Activated CD4-positive, CD25-positive, alpha-beta regulatory T cell (primary cell): ENCODE data around the gene KDM6A.
"Not testable (repeated sequence)": the region's sequence is repeated elsewhere in the genome, so short reads cannot be mapped to it uniquely, and the experiment has no call there.

Experiments used
- DNase-seq, 4 experiments: peaks; one replicate each; lab custom pipeline; 2025; lab: John Stamatoyannopoulos, UW

KDM6A gene

DNA sequence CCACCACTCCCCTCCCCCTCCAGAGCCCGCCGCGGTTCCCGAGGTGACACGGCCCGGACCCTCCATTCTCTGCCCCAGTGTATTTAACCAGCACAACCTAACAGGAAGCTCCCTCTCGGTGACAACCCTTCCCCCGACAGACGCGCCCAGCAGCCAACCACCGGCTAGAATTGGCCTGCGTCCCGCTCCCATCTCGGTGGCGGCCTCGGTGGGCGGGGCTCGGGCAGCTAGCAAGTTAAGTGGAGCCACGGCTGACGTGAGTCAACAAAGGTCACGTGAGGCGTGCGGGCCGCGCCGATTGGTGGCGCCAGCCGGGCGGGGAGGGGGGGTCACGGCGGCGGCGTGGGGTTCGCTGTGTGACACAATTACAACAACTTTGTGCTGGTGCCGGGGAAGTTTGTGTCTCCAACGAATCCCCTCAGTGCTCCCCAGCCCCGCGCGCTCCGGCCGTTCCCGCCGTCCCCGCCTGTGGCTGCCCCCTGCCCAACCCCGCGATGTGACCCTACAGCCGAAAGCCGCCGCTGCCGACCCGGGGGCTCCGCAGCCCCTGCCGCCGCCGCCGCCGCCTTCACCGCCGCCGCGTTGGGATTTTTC is at the start of gene KDM6A:
KDM6A (plus strand) TSS at position 368 of the 594 bp plus-strand sequence. CDS start 364 bp downstream, outside the sequence.
- peak; percentile 81 to 93 (median 88) for DNase-seq

DNA sequence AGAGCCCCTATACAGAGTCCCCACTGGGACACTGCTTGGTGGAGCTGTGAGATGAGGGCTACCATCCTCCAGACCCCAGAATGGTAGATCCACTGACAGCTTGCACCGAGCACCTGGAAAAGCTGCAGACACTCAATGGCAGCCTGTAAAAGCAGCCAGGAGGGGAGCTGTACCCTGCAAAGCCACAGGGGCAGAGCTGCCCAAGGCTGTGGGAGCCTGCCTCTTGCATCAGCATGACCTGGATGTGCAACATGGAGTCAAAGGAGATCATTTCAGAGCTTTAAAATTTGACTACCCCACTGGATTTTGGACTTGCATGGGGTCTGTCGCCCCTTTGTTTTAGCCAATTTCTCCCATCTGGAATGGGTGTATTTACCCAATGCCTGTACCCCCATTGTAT is 49.8 kb upstream of the KDM6A start:
- not testable (repeated sequence) for DNase-seq

DNA sequence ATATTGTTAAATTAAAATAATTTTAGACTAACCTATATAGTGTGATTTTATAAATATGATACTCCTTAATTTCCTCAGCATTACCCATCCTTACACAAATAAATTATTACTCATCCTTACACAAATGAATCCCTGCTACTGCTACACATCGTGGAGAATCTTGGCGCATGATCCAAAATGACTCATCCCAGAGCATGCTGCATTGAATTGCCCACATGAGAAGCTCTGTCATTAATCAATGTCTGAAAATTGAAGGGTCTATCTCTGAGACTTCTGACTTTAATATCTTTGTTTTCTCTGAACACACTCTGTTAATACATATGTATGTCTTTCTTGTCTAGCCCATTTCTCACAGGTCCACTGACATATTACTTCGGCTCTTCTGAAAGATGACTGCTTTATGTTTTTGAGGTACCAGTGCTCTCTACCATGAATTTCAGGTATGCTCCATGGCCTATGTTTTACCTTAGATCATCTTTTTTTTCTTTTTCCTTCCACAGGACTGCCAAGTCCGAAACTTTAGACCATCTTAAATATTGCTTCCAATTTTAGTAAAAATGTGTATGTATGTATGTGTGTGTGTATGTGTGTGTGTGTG is 44.9 kb upstream of the KDM6A start:
- no peak for DNase-seq

DNA sequence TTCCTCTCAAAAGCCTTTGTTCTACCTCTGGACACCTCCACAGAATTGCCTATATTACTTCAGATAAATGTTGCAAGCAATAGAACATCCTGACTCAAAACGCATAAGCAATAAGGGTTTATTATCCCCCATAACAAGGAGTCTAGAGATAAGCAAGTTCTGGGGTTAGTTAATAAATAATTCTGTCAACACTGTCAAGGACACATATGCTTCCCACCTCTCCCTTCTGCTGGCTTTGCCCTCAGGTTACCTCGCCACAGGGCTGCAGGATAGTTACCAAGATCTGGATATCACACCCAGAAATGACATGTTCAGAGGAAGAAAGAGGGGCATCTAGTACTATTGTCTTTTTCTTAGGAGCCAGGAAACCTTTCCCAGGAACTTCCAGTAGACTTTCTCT is 43.2 kb upstream of the KDM6A start:
- no peak for DNase-seq

DNA sequence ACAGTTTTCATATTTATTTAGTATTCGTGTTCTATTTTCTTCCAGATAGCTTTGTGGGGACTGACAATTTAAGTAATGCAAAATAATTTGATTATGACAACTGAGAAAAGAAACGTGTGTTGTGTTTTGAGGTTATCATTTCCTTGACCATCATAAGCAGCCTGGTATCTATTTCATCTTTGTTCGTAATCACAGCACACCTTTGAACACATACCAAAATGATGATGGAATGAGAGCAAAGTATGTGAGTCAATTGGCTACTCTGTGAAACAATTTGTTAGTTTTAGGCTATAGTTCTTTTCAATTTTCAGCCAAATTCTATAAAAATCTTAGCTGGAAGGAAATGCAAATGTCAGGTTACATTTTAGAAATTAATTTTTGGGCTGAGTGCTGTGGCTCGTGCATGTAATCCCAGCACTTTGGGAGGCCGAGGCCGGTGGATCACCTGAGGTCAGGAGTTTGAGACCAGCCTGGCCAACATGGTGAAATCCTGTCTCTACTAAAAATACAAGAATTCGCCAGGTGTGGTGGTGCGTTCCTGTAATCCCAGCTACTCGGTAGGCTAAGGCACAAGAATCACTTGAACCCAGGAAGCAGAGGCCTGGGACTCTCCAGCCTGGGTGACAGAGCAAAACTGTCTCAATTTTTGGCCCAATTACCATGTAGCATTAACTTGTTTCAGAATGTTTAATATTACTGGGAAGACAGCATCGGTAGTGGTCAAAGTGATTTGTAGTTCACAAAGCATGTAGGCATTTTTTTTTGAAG is 30.3 kb upstream of the KDM6A start:
- DNase-seq, result no peak

DNA sequence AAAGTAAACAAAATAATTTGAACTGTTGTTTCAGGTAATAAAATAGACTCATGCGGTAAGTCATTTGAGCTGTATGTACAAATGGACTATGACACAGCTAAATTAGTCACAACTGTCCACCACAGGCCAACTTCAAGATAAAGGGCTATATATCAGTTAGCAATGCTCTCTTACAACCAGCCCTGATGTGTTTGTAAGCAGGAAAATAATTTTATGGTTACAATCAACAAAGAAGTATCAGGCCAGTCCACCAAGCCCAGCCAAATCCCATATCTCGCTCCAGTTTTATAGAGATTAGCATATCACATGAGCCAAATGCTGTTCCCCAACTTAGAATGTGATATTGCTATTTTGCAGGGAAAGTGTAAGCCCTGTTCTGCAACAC is 29.7 kb upstream of the KDM6A start:
- no peak for DNase-seq

DNA sequence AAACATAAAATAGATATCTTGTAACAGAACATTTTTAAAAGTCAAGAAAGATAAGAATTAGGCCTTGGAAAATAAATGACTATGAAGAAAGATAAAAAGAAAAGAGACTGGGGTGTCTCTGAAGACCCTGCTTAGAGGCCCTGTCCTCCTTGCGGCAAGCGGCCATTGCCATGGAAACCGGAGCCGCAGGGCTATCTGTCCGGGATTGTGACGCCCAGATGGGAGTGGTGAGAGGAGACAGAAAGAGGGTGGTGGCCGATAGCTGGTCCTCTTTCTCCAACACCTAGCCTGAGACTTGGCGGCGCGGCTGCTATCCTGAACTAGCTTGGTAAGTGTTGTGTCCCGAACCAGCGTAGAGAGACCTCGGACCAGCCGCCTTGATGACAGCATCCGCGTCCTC is 29.2 kb upstream of the KDM6A start, which contains the start of gene DUSP21:
DUSP21 (plus strand) TSS at position 269 of the 400 bp plus-strand sequence; CDS start at position 381, 112 bp downstream.
- DNase-seq, result no peak

GRCh38 chrX:44844204-44844603 is 28.8 kb upstream of the KDM6A start:
- DNase-seq, result no peak

DNA sequence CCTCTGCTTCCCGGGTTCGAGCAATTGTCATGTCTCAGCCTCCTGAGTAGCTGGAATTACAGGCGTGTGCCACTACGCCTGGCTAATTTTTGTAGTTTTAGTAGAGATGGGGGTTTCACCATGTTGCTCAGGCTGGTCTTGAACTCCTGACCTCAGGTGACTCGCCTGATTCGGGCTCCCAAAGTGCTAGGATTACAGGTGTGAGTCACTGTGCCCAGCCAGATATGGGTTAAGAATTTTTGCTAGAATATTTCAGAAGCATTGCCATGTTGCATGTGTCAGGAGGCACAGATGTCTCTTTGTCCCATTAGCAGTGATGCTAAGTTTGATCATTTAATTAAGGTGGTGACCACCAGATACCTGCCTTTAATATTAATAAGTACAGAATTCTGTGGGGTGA is 22.1 kb upstream of the KDM6A start:
- not testable (repeated sequence) for DNase-seq

GRCh38 chrX:44871114-44871645 is 1.8 kb upstream of the KDM6A start:
- no peak for DNase-seq

GRCh38 chrX:44871931-44872820 is 812 bp upstream of the KDM6A start:
- DNase-seq, result peak; percentile 2 to 30 (median 11)

- peak; percentile 8 to 28 (median 23) for DNase-seq
Measured at GRCh38 chrX:44873415-44874276, 658 bp downstream of the KDM6A start.

DNA sequence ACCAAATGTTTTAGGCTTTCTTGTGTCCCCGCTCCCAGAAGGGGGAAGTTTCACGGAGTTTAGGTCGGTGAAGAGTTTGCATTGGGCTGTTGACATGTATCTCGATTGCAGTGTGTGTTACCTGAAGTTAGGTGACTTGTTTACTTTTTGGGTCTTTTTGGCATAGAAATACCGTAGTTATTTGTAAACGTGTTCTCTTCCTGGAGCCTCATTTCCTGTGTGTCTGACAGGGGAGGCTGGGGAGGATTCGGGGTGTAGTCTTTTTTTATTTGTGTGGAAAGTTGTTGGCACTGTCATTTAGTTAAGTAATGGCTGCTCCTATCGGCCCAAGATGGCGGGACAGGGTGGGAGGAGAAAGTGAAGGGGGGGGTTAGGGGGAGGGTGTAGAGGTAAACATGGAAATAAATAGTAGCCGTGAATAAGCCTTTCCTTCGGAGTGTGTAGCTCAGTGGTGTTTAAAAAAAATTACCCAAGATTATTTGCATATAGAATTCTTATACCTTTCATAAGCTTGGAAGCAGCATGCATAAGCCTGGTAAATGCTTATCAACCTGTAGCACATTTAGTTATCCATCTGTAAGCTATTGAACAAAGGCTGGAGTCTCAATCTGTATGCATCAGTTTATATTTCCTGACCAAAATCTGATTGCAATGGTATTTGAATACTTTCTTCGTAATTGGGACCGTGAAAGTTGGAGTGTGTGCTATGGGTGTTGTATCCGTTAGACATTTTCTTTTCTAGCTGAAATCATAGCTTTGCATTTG is 1.6 kb downstream of the KDM6A start:
- peak in 1 of 4 experiments; percentile 9 for DNase-seq

- no peak for DNase-seq
Measured at GRCh38 chrX:44875185-44875489, 2.1 kb downstream of the KDM6A start.

- no peak for DNase-seq
Measured at GRCh38 chrX:44876086-44876485, 3.1 kb downstream of the KDM6A start.

- DNase-seq, result no peak
Measured at GRCh38 chrX:44876767-44877166, 3.8 kb downstream of the KDM6A start.

GRCh38 chrX:44878780-44879179 is 5.8 kb downstream of the KDM6A start:
- no peak for DNase-seq

DNA sequence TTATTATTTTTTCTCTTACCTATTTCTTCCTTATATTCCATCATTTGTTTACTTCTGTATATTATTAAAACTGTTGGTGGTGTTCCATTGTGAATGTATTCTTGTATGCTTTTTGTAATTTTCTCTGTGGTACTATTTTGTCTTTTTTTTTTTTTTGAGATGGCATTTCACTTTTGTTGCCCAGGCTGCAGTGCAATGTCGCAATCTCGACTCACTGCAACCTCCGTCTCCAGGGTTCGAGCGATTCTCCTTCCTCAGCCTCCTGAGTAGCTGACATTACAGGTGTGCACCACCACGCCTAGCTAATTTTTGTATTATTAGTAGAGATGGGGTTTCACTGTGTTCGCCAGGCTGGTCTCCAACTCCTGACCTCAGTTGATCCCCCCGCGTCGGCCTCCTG is 8.6 kb downstream of the KDM6A start:
- no peak for DNase-seq

DNA sequence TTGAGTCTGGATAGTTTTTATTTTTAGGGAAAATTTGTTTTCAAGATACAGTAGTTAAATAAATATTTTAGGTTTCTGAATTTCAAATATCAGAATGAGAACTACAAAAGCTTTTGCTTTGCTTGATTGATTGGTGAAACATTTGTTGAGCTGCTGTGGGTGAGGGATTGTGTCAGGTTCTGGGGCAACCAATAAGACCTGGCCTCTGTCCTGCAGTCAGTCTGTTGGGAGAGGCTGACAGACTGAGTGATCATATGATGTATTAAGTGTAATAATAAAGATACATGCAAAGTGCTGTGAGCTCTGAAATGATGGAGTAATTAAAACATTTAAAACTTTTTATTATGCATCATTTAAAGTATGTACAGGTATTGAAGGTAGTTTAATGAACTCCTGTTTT is 9.6 kb downstream of the KDM6A start:
- no peak for DNase-seq

DNA sequence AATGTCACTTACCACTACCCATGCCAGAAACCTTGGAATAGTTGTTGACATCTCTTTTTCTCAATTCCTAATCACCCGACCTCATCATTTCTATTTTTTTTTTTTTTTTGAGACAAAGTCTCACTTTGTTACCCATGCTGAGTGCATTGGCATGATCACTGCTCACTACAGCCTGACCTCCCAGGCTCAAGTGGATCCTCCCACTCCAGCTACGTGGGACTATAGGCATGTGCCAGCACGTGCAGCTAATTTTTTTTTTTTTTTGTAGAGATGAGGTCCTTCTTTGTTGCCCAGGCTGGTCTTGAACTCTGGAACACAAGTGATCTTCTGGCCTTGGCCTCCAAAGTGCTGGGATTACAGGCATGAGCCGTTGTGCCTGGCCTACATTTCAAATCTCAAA is 12.0 kb downstream of the KDM6A start:
- DNase-seq, result no peak
